Measurements from ENCODE around the gene ERC1.

DNA sequence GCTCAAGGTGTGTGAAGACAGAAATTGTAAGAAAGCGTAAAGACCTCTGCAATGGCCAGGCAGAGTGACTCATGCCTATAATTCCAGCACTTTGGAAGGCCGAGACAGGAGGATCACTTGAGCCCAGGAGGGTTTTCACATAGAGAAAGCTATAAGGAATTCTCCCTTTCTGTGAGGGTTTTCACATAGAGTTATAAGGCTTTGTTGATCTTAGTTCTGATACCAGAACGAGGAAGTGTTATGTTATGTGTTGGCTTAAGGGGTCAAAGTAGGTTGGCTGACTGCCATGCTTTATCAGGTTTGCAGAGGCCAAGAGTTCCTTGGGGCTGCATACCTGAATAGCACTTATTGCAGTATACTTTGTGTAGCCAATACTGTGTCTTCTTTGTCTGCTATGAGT lies 139.1 kb downstream of the ERC1 start:
- TF ChIP-seq POLR2A (IDR thresholded peaks at IDR 0.05; ENCODE audit: low read depth, low read length), result no peak
- peak; percentile 54 for TF ChIP-seq SPI1 (IDR thresholded peaks at IDR 0.05; ENCODE audit: low read depth, low read length)
- no peak for TF ChIP-seq POLR2AphosphoS5 (IDR thresholded peaks at IDR 0.05; ENCODE audit: low read depth, low read length)
- TF ChIP-seq PAX5 (IDR thresholded peaks at IDR 0.05; ENCODE audit: insufficient read depth, low read length, severe bottlenecking), result no peak
- no peak for TF ChIP-seq TAF1 (IDR thresholded peaks at IDR 0.05; ENCODE audit: low read depth, low read length)
- no peak for TF ChIP-seq POU2F2 (IDR thresholded peaks at IDR 0.05; ENCODE audit: low read depth, low read length)
